MCF 10A (cell line): ENCODE measurements around the gene TTC19. TPM values are rescaled to one million over a fixed set of nuclear protein-coding genes. Genes with fewer than 3 reads are reported as not detected.

Source experiments
- BruUV-seq: library from RNA; stranded (reverse); fragments of 400-500 nt; replicated peaks from 2 replicates; lab custom pipeline; 2021; lab: Mats Ljungman, UMichigan
- CTCF ChIA-PET: fragments of 300-600 bp; sonication (Branson Sonifier 250); formaldehyde crosslinking; extraction: SDS; loops from one replicate; lab custom pipeline; 2021; ENCODE audit warnings: antibody characterized with exemption, inconsistent platforms; lab: Yijun Ruan, JAX
- POLR2A ChIA-PET: fragments of 300-600, 350-650 bp; sonication (Branson Sonifier 250); formaldehyde crosslinking; extraction: SDS; loops from one replicate; lab custom pipeline; 2020; ENCODE audit warnings: antibody characterized with exemption, inconsistent platforms; lab: Yijun Ruan, JAX
- DNase-seq: peaks from one replicate; pipeline ENCODE4 v3.0.0-alpha.2; 2018; ENCODE audit not compliant: unreplicated experiment
- H3K27ac Mint-ChIP-seq: one replicate; pipeline ENCODE4 v1.8.0; 2022; ENCODE audit warnings: mild to moderate bottlenecking, low read depth, mixed read lengths; ENCODE audit not compliant: unreplicated experiment
- H3K27me3 Mint-ChIP-seq: one replicate; pipeline ENCODE4 v1.8.0; 2022; ENCODE audit warnings: mixed read lengths; ENCODE audit not compliant: insufficient read depth, unreplicated experiment
- H3K36me3 Mint-ChIP-seq: one replicate; pipeline ENCODE4 v1.8.0; 2022; ENCODE audit warnings: mild to moderate bottlenecking, moderate library complexity, mixed read lengths; ENCODE audit not compliant: insufficient read depth, unreplicated experiment
- H3K4me1 Mint-ChIP-seq: one replicate; pipeline ENCODE4 v1.8.0; 2022; ENCODE audit warnings: mixed read lengths; ENCODE audit not compliant: insufficient read depth, unreplicated experiment
- H3K4me3 Mint-ChIP-seq: one replicate; pipeline ENCODE4 v1.8.0; 2022; ENCODE audit warnings: mild to moderate bottlenecking, moderate library complexity, mixed read lengths; ENCODE audit not compliant: unreplicated experiment
- H3K9me3 Mint-ChIP-seq: one replicate; pipeline ENCODE4 v1.8.0; 2022; ENCODE audit warnings: mixed read lengths; ENCODE audit not compliant: unreplicated experiment
- CTCF ChIP-seq: fragments of 200-600 bp; IDR thresholded peaks from one replicate; pipeline ENCODE4 v1.8.0; 2022; ENCODE audit warnings: antibody characterized with exemption, mild to moderate bottlenecking; ENCODE audit not compliant: unreplicated experiment
- intact Hi-C: fragments of 100-400 bp; cut with micrococcal nuclease; formaldehyde crosslinking; loops from 2 replicates; pipeline ENCODE4 v1.14.1; 2022
- total RNA-seq: library from RNA; stranded (reverse); gene quantifications from 2 replicates; pipeline ENCODE4 v1.2.3, GENCODE V29; 2022

TTC19 gene
- total RNA-seq, 1 experiment from 2014 or later, result 46.7 TPM

GRCh38 chr17:15996322-15996721, 3.3 kb upstream of the TTC19 start:
- POLR2A ChIA-PET, result interaction anchor here (0.7 to 9.1 kb wide), 3 partner anchors 25 to 62 kb away, joined by 3 to 134 read pairs (median 3); partner anchors contain the start of gene ADORA2B
- Mint-ChIP-seq H3K36me3 (peaks cover 44% of the 10 kb centered on the region), H3K9me3 (peaks cover 1% of the 10 kb centered on the region), H3K27ac (peak overlapping the region; percentile 35), H3K4me3 (no peak overlapping the region), H3K4me1 (peaks cover 10% of the 10 kb centered on the region), H3K27me3 (no peaks in the 10 kb centered on the region)
- CTCF ChIA-PET, result interaction anchor here (0.6 to 5.9 kb wide), 5 partner anchors 37 to 173 kb away, joined by 3 to 40 read pairs (median 3); partner anchors contain the start of gene ADORA2B
- BruUV-seq, result no TSS peak
- DNase-seq, result no peak
- no peak for TF ChIP-seq CTCF
- intact Hi-C loops, result no loop called here

- Mint-ChIP-seq H3K9me3 (peaks cover 7% of the 10 kb centered on the region), H3K4me1 (peaks cover 15% of the 10 kb centered on the region), H3K27me3 (no peaks in the 10 kb centered on the region), H3K4me3 (peak overlapping the region; percentile 82), H3K36me3 (peaks cover 46% of the 10 kb centered on the region), H3K27ac (peak overlapping the region; percentile 93)
- no peak for TF ChIP-seq CTCF
- intact Hi-C loops, result loop anchor here (1.0 to 2.0 kb wide), 4 partner anchors 39 to 170 kb away; no protein-coding TSS in a partner anchor
- no TSS peak for BruUV-seq
- no peak for DNase-seq
- POLR2A ChIA-PET, result interaction anchor here (0.7 to 9.1 kb wide), 6 partner anchors 30 to 170 kb away, joined by 3 to 134 read pairs (median 4); partner anchors contain the start of gene ADORA2B
- CTCF ChIA-PET, result interaction anchor here (0.5 to 5.9 kb wide), 8 partner anchors 39 to 448 kb away, joined by 3 to 40 read pairs (median 4); partner anchors contain the start of gene ADORA2B
Observed at GRCh38 chr17:15998031-15998562, 1.5 kb upstream of the TTC19 start.

- BruUV-seq, result no TSS peak
- ChIA-PET POLR2A (interaction anchor here (0.6 to 9.1 kb wide), 26 partner anchors 9 to 735 kb away, joined by 3 to 134 read pairs (median 4); partner anchors contain the start of genes ADORA2B, NCOR1 and PIGL), CTCF (interaction anchor here (0.6 to 5.9 kb wide), 11 partner anchors 47 to 707 kb away, joined by 3 to 40 read pairs (median 4); partner anchors contain the start of gene ADORA2B)
- Mint-ChIP-seq H3K27ac (peak overlapping the region; percentile 93), H3K36me3 (peaks cover 48% of the 10 kb centered on the region), H3K4me1 (peaks cover 15% of the 10 kb centered on the region), H3K4me3 (peak overlapping the region; percentile 82), H3K9me3 (peaks cover 7% of the 10 kb centered on the region), H3K27me3 (no peaks in the 10 kb centered on the region)
- no peak for TF ChIP-seq CTCF
- intact Hi-C loops, result loop anchor here (2.0 kb wide), 2 partner anchors 41 to 151 kb away; no protein-coding TSS in a partner anchor
- peak; percentile 30 for DNase-seq
Observed at GRCh38 chr17:15999974-16000827, 577 bp downstream of the TTC19 start.
